Measurements from ENCODE around the gene ATP6V0A4. TPM values are rescaled to one million over a fixed set of nuclear protein-coding genes. Genes with fewer than 3 reads are reported as not detected.

Gene ATP6V0A4
- total RNA-seq, 2 donors from 2014 or later, result not detected

Other genes with a start within 250 kb of the ATP6V0A4 start
- 1 to 10 TPM; 1.5 to 2.4 TPM for gene SVOPL, start 96.8 kb downstream of the ATP6V0A4 start, total RNA-seq
- gene TMEM213, start 202 bp downstream of the ATP6V0A4 start, total RNA-seq, result not detected
- 1 to 10 TPM; 2.7 to 3.3 TPM for gene KIAA1549, start 183.2 kb upstream of the ATP6V0A4 start, total RNA-seq
- 1 to 10 TPM; 6.3 to 7.0 TPM for gene ZC3HAV1L, start 237.8 kb upstream of the ATP6V0A4 start, total RNA-seq

Data from left colon (tissue), 2 donors.